HEK293T (cell line): ENCODE data around the gene ENTPD8.

Experiments
- HDGF ChIP-seq: fragments of 450-650 bp; IDR thresholded peaks from 2 replicates; pipeline ENCODE4 v1.6.1; 2017; ENCODE audit warnings: antibody characterized with exemption, borderline replicate concordance
- TF ChIP-seq, protein P1 (sequence below): fragments of 450-650 bp; IDR thresholded peaks from 2 replicates; pipeline ENCODE4 v1.6.1; 2016

DNA sequence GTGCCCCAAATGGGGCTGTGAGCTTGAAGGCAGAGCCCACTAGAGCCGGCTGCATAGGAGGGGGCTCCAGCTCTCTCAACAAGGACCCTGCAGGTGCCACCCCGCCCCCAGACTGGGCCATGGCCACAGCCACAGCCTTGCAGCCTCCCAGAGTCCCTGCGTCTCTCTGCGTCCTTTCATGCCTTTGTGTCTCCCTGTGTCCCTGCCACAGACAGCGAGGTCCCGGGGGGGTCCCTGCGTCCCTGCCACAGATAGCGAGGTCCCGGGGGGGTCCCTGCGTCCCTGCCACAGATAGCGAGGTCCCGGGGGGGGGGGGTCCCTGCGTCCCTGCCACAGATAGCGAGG, 11.6 kb downstream of the ENTPD8 start:
- TF ChIP-seq, protein P1, sequence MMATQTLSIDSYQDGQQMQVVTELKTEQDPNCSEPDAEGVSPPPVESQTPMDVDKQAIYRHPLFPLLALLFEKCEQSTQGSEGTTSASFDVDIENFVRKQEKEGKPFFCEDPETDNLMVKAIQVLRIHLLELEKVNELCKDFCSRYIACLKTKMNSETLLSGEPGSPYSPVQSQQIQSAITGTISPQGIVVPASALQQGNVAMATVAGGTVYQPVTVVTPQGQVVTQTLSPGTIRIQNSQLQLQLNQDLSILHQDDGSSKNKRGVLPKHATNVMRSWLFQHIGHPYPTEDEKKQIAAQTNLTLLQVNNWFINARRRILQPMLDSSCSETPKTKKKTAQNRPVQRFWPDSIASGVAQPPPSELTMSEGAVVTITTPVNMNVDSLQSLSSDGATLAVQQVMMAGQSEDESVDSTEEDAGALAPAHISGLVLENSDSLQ = no peak
- no peak for TF ChIP-seq HDGF
